Gastrocnemius medialis (tissue), 4 donors: ENCODE results near the gene GAL3ST3.

Source experiments
- POLR2A ChIP-seq, 2 donors: fragments of 450-650 bp; IDR thresholded peaks; one replicate each; pipeline ENCODE4 v1.6.1; 2017; ENCODE audit warnings: antibody characterized with exemption in 2 of 2, mild to moderate bottlenecking in 2 of 2, moderate library complexity in 2 of 2
- TF ChIP-seq, protein P1 (sequence below), 5 experiments: fragments of 450-650 bp in 3 of 5; fragments of 200-600 bp in 2 of 5; sonication (generic) in 2 of 5; IDR thresholded peaks in 4 of 5; conservative IDR thresholded peaks in 1 of 5; 1 replicate in 4 of 5; 2 replicates in 1 of 5; pipeline ENCODE4 v1.5.1; 2016 to 2019; ENCODE audit warnings: antibody characterized with exemption in 5 of 5, mild to moderate bottlenecking in 3 of 5, moderate library complexity in 3 of 5

DNA sequence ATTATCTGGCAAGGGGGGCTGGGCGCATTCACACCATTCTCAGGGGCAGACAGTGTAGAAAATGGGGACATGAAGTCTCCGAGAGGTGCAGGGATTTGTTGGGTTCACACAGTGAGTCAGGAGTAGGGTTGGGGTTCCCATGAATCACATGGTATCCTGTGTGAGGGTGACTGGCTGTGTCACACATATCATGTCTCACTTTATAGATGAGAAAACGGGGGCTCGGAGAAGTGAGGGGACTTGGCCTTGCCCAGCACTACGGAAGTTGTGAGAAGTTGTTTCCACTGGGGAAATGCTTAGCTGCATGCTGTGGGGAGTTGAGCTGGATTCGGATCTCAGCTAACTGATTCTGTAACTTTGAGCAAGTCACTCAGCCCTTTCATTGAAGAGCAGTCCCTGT, 4.2 kb downstream of the GAL3ST3 start:
- TF ChIP-seq, protein P1, sequence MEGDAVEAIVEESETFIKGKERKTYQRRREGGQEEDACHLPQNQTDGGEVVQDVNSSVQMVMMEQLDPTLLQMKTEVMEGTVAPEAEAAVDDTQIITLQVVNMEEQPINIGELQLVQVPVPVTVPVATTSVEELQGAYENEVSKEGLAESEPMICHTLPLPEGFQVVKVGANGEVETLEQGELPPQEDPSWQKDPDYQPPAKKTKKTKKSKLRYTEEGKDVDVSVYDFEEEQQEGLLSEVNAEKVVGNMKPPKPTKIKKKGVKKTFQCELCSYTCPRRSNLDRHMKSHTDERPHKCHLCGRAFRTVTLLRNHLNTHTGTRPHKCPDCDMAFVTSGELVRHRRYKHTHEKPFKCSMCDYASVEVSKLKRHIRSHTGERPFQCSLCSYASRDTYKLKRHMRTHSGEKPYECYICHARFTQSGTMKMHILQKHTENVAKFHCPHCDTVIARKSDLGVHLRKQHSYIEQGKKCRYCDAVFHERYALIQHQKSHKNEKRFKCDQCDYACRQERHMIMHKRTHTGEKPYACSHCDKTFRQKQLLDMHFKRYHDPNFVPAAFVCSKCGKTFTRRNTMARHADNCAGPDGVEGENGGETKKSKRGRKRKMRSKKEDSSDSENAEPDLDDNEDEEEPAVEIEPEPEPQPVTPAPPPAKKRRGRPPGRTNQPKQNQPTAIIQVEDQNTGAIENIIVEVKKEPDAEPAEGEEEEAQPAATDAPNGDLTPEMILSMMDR (IDR thresholded peaks at IDR 0.05 in 4 of 5, conservative IDR thresholded peaks at IDR 0.05 in 1 of 5): no peak
- TF ChIP-seq POLR2A (IDR thresholded peaks at IDR 0.05): no peak
